ENCODE measurements around the gene TEK. TPM values are rescaled to one million over a fixed set of nuclear protein-coding genes. Genes with fewer than 3 reads are reported as not detected.

Gene TEK
- total RNA-seq, 4 donors from 2014 or later: 9.8 to 20.0 (median 16.7) TPM

- Histone ChIP-seq H3K4me1 (peaks cover 0 to 4% (median 2%) of the 10 kb centered on the region in 4 donors), H3K4me3 (no peak overlapping the region), H3K9me3 (no peaks in the 10 kb centered on the region), H3K27me3 (no peaks in the 10 kb centered on the region), H3K36me3 (no peaks in the 10 kb centered on the region), H3K27ac (no peak overlapping the region)
- WGBS, 2 donors: 95 to 97% methylated on average over 6 of the region's 6 CpGs
- no peak for DNase-seq (ENCODE audit: low spot score in 2 of 2)
- TF ChIP-seq POLR2A (IDR thresholded peaks at IDR 0.05): no peak
- no peak for TF ChIP-seq EP300 (IDR thresholded peaks at IDR 0.05)
Measured at GRCh38 chr9:27157736-27158135, 48.7 kb downstream of the TEK start.

- Histone ChIP-seq H3K27ac (no peak overlapping the region), H3K4me3 (no peak overlapping the region), H3K4me1 (no peaks in the 10 kb centered on the region), H3K27me3 (no peaks in the 10 kb centered on the region), H3K36me3 (no peaks in the 10 kb centered on the region), H3K9me3 (no peaks in the 10 kb centered on the region)
- WGBS, 2 donors: 53 to 60% methylated on average over 2 of the region's 2 CpGs
- no peak for TF ChIP-seq POLR2A (IDR thresholded peaks at IDR 0.05)
- TF ChIP-seq EP300 (IDR thresholded peaks at IDR 0.05): no peak
- no peak for TF ChIP-seq CTCF (IDR thresholded peaks at IDR 0.05)
- no peak for DNase-seq (ENCODE audit: low spot score in 2 of 2)
Measured at GRCh38 chr9:27160636-27161035, 51.6 kb downstream of the TEK start.

GRCh38 chr9:27162045-27162444, 53.0 kb downstream of the TEK start:
- H3K27ac ChIP-seq: no peak overlapping the region
- TF ChIP-seq POLR2A (IDR thresholded peaks at IDR 0.05) (no peak), EP300 (IDR thresholded peaks at IDR 0.05) (no peak), CTCF (IDR thresholded peaks at IDR 0.05) (no peak)
- WGBS, 2 donors: 26 to 31% methylated on average over 2 of the region's 2 CpGs
- no peaks in the 10 kb centered on the region for H3K9me3 ChIP-seq
- H3K4me3 ChIP-seq: no peak overlapping the region
- no peaks in the 10 kb centered on the region for H3K27me3 ChIP-seq
- H3K4me1 ChIP-seq: no peaks in the 10 kb centered on the region
- DNase-seq (ENCODE audit: low spot score in 2 of 2): no peak
- no peaks in the 10 kb centered on the region for H3K36me3 ChIP-seq

- Histone ChIP-seq H3K27ac (no peak overlapping the region), H3K4me3 (no peak overlapping the region), H3K36me3 (peaks cover 0 to 9% (median 0%) of the 10 kb centered on the region in 3 donors), H3K9me3 (no peaks in the 10 kb centered on the region), H3K27me3 (no peaks in the 10 kb centered on the region), H3K4me1 (no peaks in the 10 kb centered on the region)
- TF ChIP-seq POLR2A (IDR thresholded peaks at IDR 0.05) (no peak), EP300 (IDR thresholded peaks at IDR 0.05) (no peak), CTCF (IDR thresholded peaks at IDR 0.05) (no peak)
- no peak for DNase-seq (ENCODE audit: low spot score in 2 of 2)
- WGBS, 2 donors: 36 to 43% methylated on average over 3 of the region's 3 CpGs
Measured at GRCh38 chr9:27165068-27165467, 56.0 kb downstream of the TEK start.

DNA sequence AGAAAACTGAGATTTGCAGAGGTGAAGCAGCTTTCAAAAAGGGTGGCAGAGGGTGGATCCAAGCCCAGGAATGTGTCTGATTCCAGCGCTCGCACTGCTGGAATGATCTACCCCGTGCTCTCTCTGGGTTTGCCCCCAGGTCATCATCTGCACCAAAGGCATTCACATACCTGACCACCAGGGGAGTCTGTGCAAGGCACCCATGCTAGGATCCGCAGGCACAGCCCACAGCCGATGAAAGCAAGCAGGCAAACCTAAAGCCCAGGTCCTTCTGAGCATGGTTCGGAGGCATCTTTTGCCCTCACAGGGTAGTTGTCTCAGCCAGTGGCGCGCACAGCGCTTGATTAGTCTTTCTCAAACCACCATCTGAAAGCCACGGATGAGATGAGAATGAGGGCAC, 56.6 kb downstream of the TEK start:
- DNase-seq (ENCODE audit: low spot score in 2 of 2): no peak
- Histone ChIP-seq H3K9me3 (no peaks in the 10 kb centered on the region), H3K27ac (no peak overlapping the region), H3K27me3 (no peaks in the 10 kb centered on the region), H3K36me3 (peaks cover 0 to 11% (median 0%) of the 10 kb centered on the region in 3 donors), H3K4me3 (no peak overlapping the region), H3K4me1 (no peaks in the 10 kb centered on the region)
- TF ChIP-seq CTCF (IDR thresholded peaks at IDR 0.05) (no peak), EP300 (IDR thresholded peaks at IDR 0.05) (no peak), POLR2A (IDR thresholded peaks at IDR 0.05) (no peak)
- 84 to 92% methylated on average over 10 of the region's 10 CpGs for WGBS, 2 donors

DNA sequence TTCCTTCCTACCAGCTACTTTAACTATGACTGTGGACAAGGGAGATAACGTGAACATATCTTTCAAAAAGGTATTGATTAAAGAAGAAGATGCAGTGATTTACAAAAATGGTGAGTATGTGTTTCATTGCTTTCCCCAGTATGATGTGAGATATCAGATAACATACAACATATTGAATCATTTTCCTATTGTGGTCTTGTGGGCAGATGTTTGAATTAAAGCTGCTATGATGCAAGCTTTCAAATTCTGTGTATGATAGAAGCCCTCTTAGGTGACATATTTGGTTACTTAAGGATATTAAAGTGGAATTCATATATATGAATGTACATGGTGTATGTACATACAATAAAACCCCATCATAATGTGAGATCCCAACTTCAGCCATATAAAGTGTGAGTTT, 59.5 kb downstream of the TEK start:
- WGBS, 2 donors: 82 to 84% methylated on average over 1 of the region's 1 CpG
- Histone ChIP-seq H3K27me3 (no peaks in the 10 kb centered on the region), H3K4me3 (no peak overlapping the region), H3K36me3 (peaks cover 0 to 11% (median 0%) of the 10 kb centered on the region in 3 donors), H3K4me1 (no peaks in the 10 kb centered on the region), H3K27ac (no peak overlapping the region), H3K9me3 (no peaks in the 10 kb centered on the region)
- DNase-seq (ENCODE audit: low spot score in 2 of 2): no peak
- TF ChIP-seq EP300 (IDR thresholded peaks at IDR 0.05) (no peak), CTCF (IDR thresholded peaks at IDR 0.05) (no peak), POLR2A (IDR thresholded peaks at IDR 0.05) (no peak)

All from tibial nerve (tissue), 4 donors.